ENCODE results near the gene NSG2.

DNA sequence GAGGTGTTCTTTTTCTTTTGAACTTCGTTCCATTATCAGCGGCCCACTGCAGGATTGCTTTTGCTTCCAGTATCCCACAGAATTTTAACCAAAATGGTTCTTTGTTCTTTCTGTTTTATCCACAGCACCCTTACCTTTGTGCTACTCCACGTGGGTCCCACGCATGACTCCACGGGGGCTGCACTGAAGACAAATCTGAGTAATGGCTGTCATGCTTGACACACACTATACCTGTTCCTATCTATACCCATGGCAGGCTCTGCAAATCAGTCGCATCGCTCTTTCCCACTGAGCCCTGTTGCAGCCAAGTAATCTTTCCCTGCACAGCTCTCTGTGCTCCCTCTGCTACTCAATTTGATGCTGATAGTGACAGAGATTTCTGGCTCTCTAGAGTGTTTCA, 69.7 kb downstream of the NSG2 start:
- TF ChIP-seq, protein P1, sequence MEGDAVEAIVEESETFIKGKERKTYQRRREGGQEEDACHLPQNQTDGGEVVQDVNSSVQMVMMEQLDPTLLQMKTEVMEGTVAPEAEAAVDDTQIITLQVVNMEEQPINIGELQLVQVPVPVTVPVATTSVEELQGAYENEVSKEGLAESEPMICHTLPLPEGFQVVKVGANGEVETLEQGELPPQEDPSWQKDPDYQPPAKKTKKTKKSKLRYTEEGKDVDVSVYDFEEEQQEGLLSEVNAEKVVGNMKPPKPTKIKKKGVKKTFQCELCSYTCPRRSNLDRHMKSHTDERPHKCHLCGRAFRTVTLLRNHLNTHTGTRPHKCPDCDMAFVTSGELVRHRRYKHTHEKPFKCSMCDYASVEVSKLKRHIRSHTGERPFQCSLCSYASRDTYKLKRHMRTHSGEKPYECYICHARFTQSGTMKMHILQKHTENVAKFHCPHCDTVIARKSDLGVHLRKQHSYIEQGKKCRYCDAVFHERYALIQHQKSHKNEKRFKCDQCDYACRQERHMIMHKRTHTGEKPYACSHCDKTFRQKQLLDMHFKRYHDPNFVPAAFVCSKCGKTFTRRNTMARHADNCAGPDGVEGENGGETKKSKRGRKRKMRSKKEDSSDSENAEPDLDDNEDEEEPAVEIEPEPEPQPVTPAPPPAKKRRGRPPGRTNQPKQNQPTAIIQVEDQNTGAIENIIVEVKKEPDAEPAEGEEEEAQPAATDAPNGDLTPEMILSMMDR (IDR thresholded peaks at IDR 0.05) = no peak
- no peak for TF ChIP-seq POLR2A (IDR thresholded peaks at IDR 0.05)
